Measurements from ENCODE around the gene DNAI1.

- no peak for TF ChIP-seq CTCF (IDR thresholded peaks at IDR 0.05)
- TF ChIP-seq POLR2A (IDR thresholded peaks at IDR 0.05) = no peak
These were observed 35.4 kb downstream of the DNAI1 start for GRCh38 chr9:34493972-34494535.
